ENCODE results near the gene AFP. TPM values are rescaled to one million over a fixed set of nuclear protein-coding genes. Genes with fewer than 3 reads are reported as not detected.

Gene AFP
- polyA plus RNA-seq, 3 donors: not detected

- no peaks in the 10 kb centered on the region for H3K27me3 ChIP-seq (ENCODE audit: control insufficient read depth in 2 of 2, insufficient read depth in 2 of 2, low read length in 2 of 2)
- Mint-ChIP-seq H3K27ac (no peak overlapping the region), H3K27me3 (ENCODE audit: low read depth in 3 of 3) (peaks cover 0 to 1% (median 0%) of the 10 kb centered on the region in 3 donors), H3K4me3 (no peak overlapping the region), H3K4me1 (no peaks in the 10 kb centered on the region), H3K9me3 (no peaks in the 10 kb centered on the region), H3K36me3 (no peaks in the 10 kb centered on the region)
- H3K4me1 ChIP-seq (ENCODE audit: control insufficient read depth in 1 of 2, insufficient read depth in 2 of 2, low read length in 2 of 2): no peaks in the 10 kb centered on the region
- H2AFZ ChIP-seq (ENCODE audit: insufficient read depth, low read depth, low read length, poor library complexity, severe bottlenecking): no peak overlapping the region
- 100% methylated on average over 1 of the region's 1 CpG for WGBS (ENCODE audit: insufficient coverage)
- H3K79me2 ChIP-seq (ENCODE audit: insufficient read depth, low read length): no peaks in the 10 kb centered on the region
- no peak for TF ChIP-seq CTCF (IDR thresholded peaks at IDR 0.05)
- H3K27ac ChIP-seq (ENCODE audit: low read depth in 1 of 2, low read length in 2 of 2): no peak overlapping the region
- no peak for DNase-seq
- H3K4me2 ChIP-seq (replicated peaks; ENCODE audit: extremely low read depth, low read length, poor library complexity, severe bottlenecking): no peak overlapping the region
- intact Hi-C loops (cut with micrococcal nuclease): no loop called here
- no peaks in the 10 kb centered on the region for H3K36me3 ChIP-seq (replicated peaks in 1 of 2; ENCODE audit: control insufficient read depth in 1 of 2, insufficient read depth in 2 of 2, low read length in 2 of 2)
- no peak overlapping the region for H3K4me3 ChIP-seq (replicated peaks in 1 of 3; ENCODE audit: low read depth in 2 of 3, low read length in 3 of 3)
- no peak overlapping the region for H3K9ac ChIP-seq (ENCODE audit: insufficient read depth, low read length, poor library complexity, severe bottlenecking)
- H3K9me3 ChIP-seq (replicated peaks in 1 of 2; ENCODE audit: control insufficient read depth in 1 of 2, insufficient read depth in 1 of 2, low read length in 2 of 2): no peaks in the 10 kb centered on the region
- H4K20me1 ChIP-seq (ENCODE audit: insufficient read depth, low read length): no peaks in the 10 kb centered on the region
These were observed 2.0 kb downstream of the AFP start for GRCh38 chr4:73438048-73438447.

GRCh38 chr4:73438582-73439215 lies 2.7 kb downstream of the AFP start:
- no peaks in the 10 kb centered on the region for H3K4me1 ChIP-seq (ENCODE audit: control insufficient read depth in 1 of 2, insufficient read depth in 2 of 2, low read length in 2 of 2)
- H3K27ac Mint-ChIP-seq: no peak overlapping the region
- no peak for TF ChIP-seq CTCF (IDR thresholded peaks at IDR 0.05)
- no peak overlapping the region for H2AFZ ChIP-seq (ENCODE audit: insufficient read depth, low read depth, low read length, poor library complexity, severe bottlenecking)
- no peak overlapping the region for H3K4me3 Mint-ChIP-seq
- H4K20me1 ChIP-seq (ENCODE audit: insufficient read depth, low read length): no peaks in the 10 kb centered on the region
- DNase-seq: no peak
- no peaks in the 10 kb centered on the region for H3K9me3 Mint-ChIP-seq
- no peaks in the 10 kb centered on the region for H3K27me3 ChIP-seq (ENCODE audit: control insufficient read depth in 2 of 2, insufficient read depth in 2 of 2, low read length in 2 of 2)
- no peaks in the 10 kb centered on the region for H3K4me1 Mint-ChIP-seq
- H3K36me3 ChIP-seq (replicated peaks in 1 of 2; ENCODE audit: control insufficient read depth in 1 of 2, insufficient read depth in 2 of 2, low read length in 2 of 2): no peaks in the 10 kb centered on the region
- no peak overlapping the region for H3K4me3 ChIP-seq (replicated peaks in 1 of 3; ENCODE audit: low read depth in 2 of 3, low read length in 3 of 3)
- no peak overlapping the region for H3K4me2 ChIP-seq (replicated peaks; ENCODE audit: extremely low read depth, low read length, poor library complexity, severe bottlenecking)
- no peaks in the 10 kb centered on the region for H3K9me3 ChIP-seq (replicated peaks in 1 of 2; ENCODE audit: control insufficient read depth in 1 of 2, insufficient read depth in 1 of 2, low read length in 2 of 2)
- H3K79me2 ChIP-seq (ENCODE audit: insufficient read depth, low read length): no peaks in the 10 kb centered on the region
- H3K9ac ChIP-seq (ENCODE audit: insufficient read depth, low read length, poor library complexity, severe bottlenecking): no peak overlapping the region
- no peak overlapping the region for H3K27ac ChIP-seq (ENCODE audit: low read depth in 1 of 2, low read length in 2 of 2)
- no CpG with 5 or more reads among the region's 2 CpGs for WGBS (ENCODE audit: insufficient coverage)
- H3K36me3 Mint-ChIP-seq: no peaks in the 10 kb centered on the region
- peaks cover 0 to 1% (median 0%) of the 10 kb centered on the region in 3 donors for H3K27me3 Mint-ChIP-seq (ENCODE audit: low read depth in 3 of 3)
- intact Hi-C loops (cut with micrococcal nuclease): no loop called here

Measured in CD14-positive monocyte (primary cell).